GM21360 (cell line): ENCODE results near the gene IL12RB2.

Experiments
- ATAC-seq: cut with Tn5 transposase; IDR thresholded peaks from one replicate; pipeline ENCODE4 v1.9.1; 2021; ENCODE audit warnings: mild to moderate bottlenecking, moderate library complexity; ENCODE audit not compliant: unreplicated experiment

Gene IL12RB2

GRCh38 chr1:67308136-67308535, 463 bp downstream of the IL12RB2 start:
- no peak for ATAC-seq

GRCh38 chr1:67312615-67313014, 4.9 kb downstream of the IL12RB2 start:
- ATAC-seq, result no peak

GRCh38 chr1:67313934-67314671, 6.4 kb downstream of the IL12RB2 start:
- no peak for ATAC-seq

GRCh38 chr1:67314696-67315095, 7.0 kb downstream of the IL12RB2 start:
- no peak for ATAC-seq

GRCh38 chr1:67316180-67316902, 8.7 kb downstream of the IL12RB2 start:
- no peak for ATAC-seq

- no peak for ATAC-seq
Observed at GRCh38 chr1:67316918-67317317, 9.2 kb downstream of the IL12RB2 start.

GRCh38 chr1:67317803-67318202, 10.1 kb downstream of the IL12RB2 start:
- no peak for ATAC-seq

GRCh38 chr1:67322442-67322841, 14.8 kb downstream of the IL12RB2 start:
- ATAC-seq, result no peak

- ATAC-seq, result no peak
Observed at GRCh38 chr1:67323087-67323486, 15.4 kb downstream of the IL12RB2 start.

- ATAC-seq, result no peak
Observed at GRCh38 chr1:67324068-67324467, 16.4 kb downstream of the IL12RB2 start.

- no peak for ATAC-seq
Observed at GRCh38 chr1:67327864-67328466, 20.3 kb downstream of the IL12RB2 start.

- peak; percentile 91 for ATAC-seq
Observed at GRCh38 chr1:67332653-67333529, 25.2 kb downstream of the IL12RB2 start.

- no peak for ATAC-seq
Observed at GRCh38 chr1:67333603-67334002, 25.9 kb downstream of the IL12RB2 start.

GRCh38 chr1:67335411-67335810, 27.7 kb downstream of the IL12RB2 start:
- no peak for ATAC-seq

GRCh38 chr1:67336157-67336556, 28.5 kb downstream of the IL12RB2 start:
- ATAC-seq, result no peak

- no peak for ATAC-seq
Observed at GRCh38 chr1:67336783-67337182, 29.1 kb downstream of the IL12RB2 start.

GRCh38 chr1:67338642-67339041, 31.0 kb downstream of the IL12RB2 start:
- ATAC-seq, result peak; percentile 41

- ATAC-seq, result peak; percentile 47
Observed at GRCh38 chr1:67339623-67340343, 32.1 kb downstream of the IL12RB2 start.

- ATAC-seq, result no peak
Observed at GRCh38 chr1:67342076-67342890, 34.6 kb downstream of the IL12RB2 start.
